ENCODE measurements around the gene POLR1E. TPM values are rescaled to one million over a fixed set of nuclear protein-coding genes. Genes with fewer than 3 reads are reported as not detected.

Gene POLR1E
- total and polyA plus RNA-seq, 2 of the 8 experiments (the other 6 are each of a cell fraction or from before 2014, with no cell fraction given), result 16.0 to 40.0 TPM

GRCh38 chr9:37540634-37541033, 54.9 kb downstream of the POLR1E start:
- Histone ChIP-seq H3K79me1 (ENCODE audit: low read depth, low read length) (no peaks in the 10 kb centered on the region), H3K56ac (replicated peaks; ENCODE audit: insufficient read length, low read depth, low read length) (no peak overlapping the region), H2BK120ac (replicated peaks; ENCODE audit: low read depth, low read length) (no peak overlapping the region), H4K20me1 (replicated peaks in 1 of 2; ENCODE audit: control insufficient read depth in 1 of 2, insufficient read depth in 2 of 2, low read length in 2 of 2) (peaks cover 0 to 7% of the 10 kb centered on the region in 2 experiments), H3K27me3 (replicated peaks in 1 of 4; ENCODE audit: control insufficient read depth in 3 of 4, extremely low read depth in 1 of 4, insufficient read depth in 3 of 4, low read length in 3 of 4) (no peaks in the 10 kb centered on the region), H2BK12ac (ENCODE audit: low read depth, low read length) (no peak overlapping the region), H2AK5ac (ENCODE audit: low read depth, low read length) (no peak overlapping the region), H4K8ac (ENCODE audit: extremely low read depth, insufficient read depth, low read length) (no peak overlapping the region), H3K18ac (ENCODE audit: extremely low read depth, low read length) (no peak overlapping the region), H3K9me3 (ENCODE audit: insufficient read depth in 2 of 2, low read depth in 1 of 2, low read length in 1 of 2) (no peaks in the 10 kb centered on the region), H2AFZ (ENCODE audit: low read length) (no peak overlapping the region), H3K36me3 (ENCODE audit: control insufficient read depth in 2 of 4, insufficient read depth in 4 of 4, low read length in 3 of 4) (peaks cover 6 to 28% (median 14%) of the 10 kb centered on the region in 4 experiments; a peak in 6 of 8 replicates), H3K23ac (ENCODE audit: insufficient read length) (no peak overlapping the region), H3K23me2 (ENCODE audit: low read depth, low read length) (no peaks in the 10 kb centered on the region), H2BK5ac (ENCODE audit: low read depth, low read length) (no peak overlapping the region), H3K4me1 (replicated peaks in 1 of 4; ENCODE audit: control insufficient read depth in 3 of 4, insufficient read depth in 4 of 4, low read length in 3 of 4) (no peaks in the 10 kb centered on the region), H3K4me3 (ENCODE audit: extremely low read depth in 1 of 4, insufficient read depth in 2 of 4, low read depth in 3 of 4, low read length in 4 of 4) (no peak overlapping the region), H2BK20ac (ENCODE audit: low read length) (no peak overlapping the region), H3K9ac (replicated peaks in 1 of 4; ENCODE audit: extremely low read depth in 1 of 4, low read depth in 3 of 4, low read length in 3 of 4) (no peak overlapping the region), H2BK15ac (ENCODE audit: low read length) (no peak overlapping the region), H4K91ac (replicated peaks; ENCODE audit: insufficient read length, low read length) (no peak overlapping the region), H3K27ac (ENCODE audit: low read depth, low read length) (no peak overlapping the region), H3K4me2 (ENCODE audit: insufficient read depth in 1 of 2, low read depth in 2 of 2, low read length in 2 of 2) (no peak overlapping the region), H3K79me2 (ENCODE audit: control insufficient read depth in 1 of 2, insufficient read depth in 2 of 2, low read length in 2 of 2) (no peaks in the 10 kb centered on the region), H3K4ac (replicated peaks; ENCODE audit: insufficient read length, low read depth, low read length) (no peak overlapping the region), H4K5ac (ENCODE audit: insufficient read length, low read depth, low read length) (no peak overlapping the region), H3K14ac (ENCODE audit: insufficient read length) (no peak overlapping the region)
- FAIRE-seq (no peak), DNase-seq (ENCODE audit: low read depth in 1 of 2, low spot score in 2 of 2) (no peak)
- 89% methylated on average over 3 of the region's 3 CpGs; no CpG with 5 or more reads in 1 of the 2 experiments for WGBS, 2 experiments (ENCODE audit: extremely low coverage in 1 of 2, insufficient coverage in 1 of 2, insufficient read length in 1 of 2, insufficient replicate concordance in 2 of 2, low coverage in 1 of 2, low lambda C conversion rate in 2 of 2, missing lambda C conversion rate in 1 of 2)
- POLR2A ChIA-PET (ENCODE audit: partially characterized antibody), result no interaction called here
- TF ChIP-seq RAD21 (IDR thresholded peaks at IDR 0.05 in 1 of 2, conservative IDR thresholded peaks at IDR 0.05 in 1 of 2; ENCODE audit: low read depth in 2 of 2, low read length in 2 of 2) (0 out of 4 replicates have a peak, but pooled peaks of 1 of the 2 experiments have one; percentile 4), POLR2AphosphoS5 (IDR thresholded peaks at IDR 0.05; ENCODE audit: low read depth, low read length) (no peak)
- CTCF ChIA-PET (ENCODE audit: partially characterized antibody), result no interaction called here

Data from H1 (cell line).